Neural cell (in vitro differentiated cells): ENCODE measurements around the gene TXNL4B.

ENCODE experiments used
- EP300 ChIP-seq: fragments of 450-650 bp; conservative IDR thresholded peaks from 2 replicates; pipeline ENCODE4 v1.6.1; 2014; ENCODE audit warnings: antibody characterized with exemption, mild to moderate bottlenecking, moderate library complexity; ENCODE audit not compliant: poor library complexity, severe bottlenecking
- EZH2 ChIP-seq: fragments of 200-600, 300-800 bp; shearing (Covaris generic), sonication (generic); IDR thresholded peaks from 2 replicates; pipeline ENCODE4 v1.6.1; 2014; ENCODE audit warnings: antibody characterized with exemption, low read length, borderline replicate concordance, mild to moderate bottlenecking; ENCODE audit not compliant: insufficient read depth, poor library complexity, severe bottlenecking
- MXI1 ChIP-seq: fragments of 450-650 bp; conservative IDR thresholded peaks from 2 replicates; pipeline ENCODE4 v1.6.1; 2014; ENCODE audit warnings: antibody characterized with exemption, mild to moderate bottlenecking; ENCODE audit not compliant: poor library complexity, severe bottlenecking
- POLR2AphosphoS5 ChIP-seq: IDR thresholded peaks from 2 replicates; pipeline ENCODE4 v1.6.1; 2012
- RAD21 ChIP-seq: fragments of 450-650 bp; conservative IDR thresholded peaks from 2 replicates; pipeline ENCODE4 v1.6.1; 2014; ENCODE audit warnings: antibody characterized with exemption, mild to moderate bottlenecking, moderate library complexity
- SMC3 ChIP-seq: fragments of 450-650 bp; conservative IDR thresholded peaks from 2 replicates; pipeline ENCODE4 v1.6.1; 2014; ENCODE audit warnings: antibody characterized with exemption, mild to moderate bottlenecking, moderate library complexity; ENCODE audit not compliant: poor library complexity
- TAF1 ChIP-seq: IDR thresholded peaks from 2 replicates; pipeline ENCODE4 v1.6.1; 2012; ENCODE audit warnings: low read depth
- TF ChIP-seq, protein P1 (sequence below): fragments of 450-650 bp; IDR thresholded peaks from 2 replicates; pipeline ENCODE4 v1.5.1; 2014; ENCODE audit warnings: antibody characterized with exemption, mild to moderate bottlenecking, moderate library complexity; ENCODE audit not compliant: poor library complexity, severe bottlenecking
- TF ChIP-seq, protein P2 (sequence below): IDR thresholded peaks from 2 replicates; pipeline ENCODE4 v1.6.1; 2012; ENCODE audit warnings: borderline replicate concordance

DNA sequence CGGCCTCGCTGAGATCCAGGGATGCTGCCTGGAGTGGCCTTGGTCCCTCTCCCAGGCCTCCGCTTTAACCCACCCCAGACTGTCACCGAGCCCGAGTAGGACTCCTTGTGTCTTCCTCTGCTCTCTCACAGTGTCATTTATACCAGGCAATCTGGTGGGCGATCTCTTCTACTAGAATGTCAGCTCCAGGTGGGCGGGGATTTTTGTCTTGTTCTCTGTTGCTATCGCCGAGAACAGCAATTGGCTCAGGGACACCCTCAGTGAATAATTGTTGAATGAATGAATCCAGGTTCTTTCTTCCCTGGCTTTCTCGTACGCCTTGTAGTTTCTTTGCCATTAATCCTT lies 818 bp upstream of the TXNL4B start:
- TF ChIP-seq EP300 (no peak), EZH2 (no peak), POLR2AphosphoS5 (no peak), RAD21 (no peak), MXI1 (no peak), SMC3 (no peak), TAF1 (no peak)
- TF ChIP-seq, protein P1, sequence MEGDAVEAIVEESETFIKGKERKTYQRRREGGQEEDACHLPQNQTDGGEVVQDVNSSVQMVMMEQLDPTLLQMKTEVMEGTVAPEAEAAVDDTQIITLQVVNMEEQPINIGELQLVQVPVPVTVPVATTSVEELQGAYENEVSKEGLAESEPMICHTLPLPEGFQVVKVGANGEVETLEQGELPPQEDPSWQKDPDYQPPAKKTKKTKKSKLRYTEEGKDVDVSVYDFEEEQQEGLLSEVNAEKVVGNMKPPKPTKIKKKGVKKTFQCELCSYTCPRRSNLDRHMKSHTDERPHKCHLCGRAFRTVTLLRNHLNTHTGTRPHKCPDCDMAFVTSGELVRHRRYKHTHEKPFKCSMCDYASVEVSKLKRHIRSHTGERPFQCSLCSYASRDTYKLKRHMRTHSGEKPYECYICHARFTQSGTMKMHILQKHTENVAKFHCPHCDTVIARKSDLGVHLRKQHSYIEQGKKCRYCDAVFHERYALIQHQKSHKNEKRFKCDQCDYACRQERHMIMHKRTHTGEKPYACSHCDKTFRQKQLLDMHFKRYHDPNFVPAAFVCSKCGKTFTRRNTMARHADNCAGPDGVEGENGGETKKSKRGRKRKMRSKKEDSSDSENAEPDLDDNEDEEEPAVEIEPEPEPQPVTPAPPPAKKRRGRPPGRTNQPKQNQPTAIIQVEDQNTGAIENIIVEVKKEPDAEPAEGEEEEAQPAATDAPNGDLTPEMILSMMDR, result no peak
- TF ChIP-seq, protein P2, sequence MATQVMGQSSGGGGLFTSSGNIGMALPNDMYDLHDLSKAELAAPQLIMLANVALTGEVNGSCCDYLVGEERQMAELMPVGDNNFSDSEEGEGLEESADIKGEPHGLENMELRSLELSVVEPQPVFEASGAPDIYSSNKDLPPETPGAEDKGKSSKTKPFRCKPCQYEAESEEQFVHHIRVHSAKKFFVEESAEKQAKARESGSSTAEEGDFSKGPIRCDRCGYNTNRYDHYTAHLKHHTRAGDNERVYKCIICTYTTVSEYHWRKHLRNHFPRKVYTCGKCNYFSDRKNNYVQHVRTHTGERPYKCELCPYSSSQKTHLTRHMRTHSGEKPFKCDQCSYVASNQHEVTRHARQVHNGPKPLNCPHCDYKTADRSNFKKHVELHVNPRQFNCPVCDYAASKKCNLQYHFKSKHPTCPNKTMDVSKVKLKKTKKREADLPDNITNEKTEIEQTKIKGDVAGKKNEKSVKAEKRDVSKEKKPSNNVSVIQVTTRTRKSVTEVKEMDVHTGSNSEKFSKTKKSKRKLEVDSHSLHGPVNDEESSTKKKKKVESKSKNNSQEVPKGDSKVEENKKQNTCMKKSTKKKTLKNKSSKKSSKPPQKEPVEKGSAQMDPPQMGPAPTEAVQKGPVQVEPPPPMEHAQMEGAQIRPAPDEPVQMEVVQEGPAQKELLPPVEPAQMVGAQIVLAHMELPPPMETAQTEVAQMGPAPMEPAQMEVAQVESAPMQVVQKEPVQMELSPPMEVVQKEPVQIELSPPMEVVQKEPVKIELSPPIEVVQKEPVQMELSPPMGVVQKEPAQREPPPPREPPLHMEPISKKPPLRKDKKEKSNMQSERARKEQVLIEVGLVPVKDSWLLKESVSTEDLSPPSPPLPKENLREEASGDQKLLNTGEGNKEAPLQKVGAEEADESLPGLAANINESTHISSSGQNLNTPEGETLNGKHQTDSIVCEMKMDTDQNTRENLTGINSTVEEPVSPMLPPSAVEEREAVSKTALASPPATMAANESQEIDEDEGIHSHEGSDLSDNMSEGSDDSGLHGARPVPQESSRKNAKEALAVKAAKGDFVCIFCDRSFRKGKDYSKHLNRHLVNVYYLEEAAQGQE, result no peak
